NT2/D1 (cell line): ENCODE data around the gene SLC4A1AP.

Experiments used
- SUZ12 ChIP-seq: IDR thresholded peaks from 2 replicates; pipeline ENCODE4 v1.6.1; 2011; ENCODE audit not compliant: insufficient read length, insufficient read depth; ENCODE audit errors: extremely low read depth
- YY1 ChIP-seq: IDR thresholded peaks from 2 replicates; pipeline ENCODE4 v1.6.1; 2011; ENCODE audit not compliant: insufficient read length, insufficient read depth
- ZNF274 ChIP-seq: IDR thresholded peaks from 2 replicates; pipeline ENCODE4 v1.6.1; 2011; ENCODE audit warnings: mild to moderate bottlenecking, low read depth, low read length

- no peak for TF ChIP-seq SUZ12
- TF ChIP-seq YY1 = no peak
- no peak for TF ChIP-seq ZNF274
Measured at GRCh38 chr2:27680571-27680970, 16.9 kb downstream of the SLC4A1AP start.
